HEK293 (cell line): ENCODE data around the gene P4HA1.

ENCODE experiments used
- CTCF ChIA-PET: fragments of 350-600 bp; formaldehyde crosslinking; extraction: SDS; loops from one replicate; lab custom pipeline; 2021; ENCODE audit warnings: antibody characterized with exemption; lab: Yijun Ruan, JAX
- POLR2A ChIA-PET: fragments of 300-600 bp; formaldehyde crosslinking; extraction: SDS; loops from one replicate; lab custom pipeline; 2020; ENCODE audit warnings: antibody characterized with exemption, inconsistent platforms; lab: Yijun Ruan, JAX
- H3K27ac ChIP-seq: fragments of 200-500 bp; sonication (Bioruptor generic); 2 replicates; pipeline ENCODE4 v1.5.1; 2014; ENCODE audit warnings: low read depth, low read length, control low read depth, inconsistent platforms; ENCODE audit errors: extremely low read depth
- H3K36me3 ChIP-seq, 2 experiments: fragments of 200-500 bp in 1 of 2; sonication (Bioruptor generic) in 1 of 2; 1 replicate in 1 of 2; 2 replicates in 1 of 2; pipeline ENCODE4 v1.5.1; 2014 to 2017; ENCODE audit warnings: inconsistent platforms in 2 of 2, low read length in 2 of 2; ENCODE audit not compliant: control insufficient read depth in 2 of 2, insufficient read depth in 1 of 2
- H3K4me1 ChIP-seq: fragments of 200-500 bp; sonication (Bioruptor generic); 2 replicates; pipeline ENCODE4 v1.5.1; 2014; ENCODE audit warnings: mild to moderate bottlenecking, low read length, inconsistent platforms; ENCODE audit not compliant: control insufficient read depth, insufficient read depth
- H3K4me3 ChIP-seq: 2 replicates; pipeline ENCODE4 v1.5.1; 2011; ENCODE audit warnings: low read depth, mild to moderate bottlenecking, control low read depth, low read length, moderate library complexity
- H3K9me3 ChIP-seq: fragments of 200-500 bp; sonication (Bioruptor generic); 2 replicates; pipeline ENCODE4 v1.5.1; 2014; ENCODE audit warnings: low read depth, low read length, inconsistent platforms; ENCODE audit not compliant: control insufficient read depth, insufficient read depth
- GFI1B ChIP-seq: fragments of 450-650 bp; formaldehyde crosslinking; IDR thresholded peaks from 2 replicates; pipeline ENCODE4 v1.5.1; 2016; ENCODE audit warnings: missing biosample characterization, missing genetic modification characterization
- HOXA7 ChIP-seq: sonication (generic); formaldehyde crosslinking; IDR thresholded peaks from 2 replicates; pipeline ENCODE4 v1.8.1; 2022; ENCODE audit warnings: missing genetic modification reagents, borderline replicate concordance
- OSR2 ChIP-seq: fragments of 450-650 bp; formaldehyde crosslinking; IDR thresholded peaks from 2 replicates; pipeline ENCODE4 v1.5.1; 2016; ENCODE audit warnings: missing biosample characterization, missing genetic modification characterization
- SALL2 ChIP-seq: fragments of 450-650 bp; formaldehyde crosslinking; IDR thresholded peaks from 2 replicates; pipeline ENCODE4 v1.5.0; 2017; ENCODE audit warnings: missing biosample characterization, mild to moderate bottlenecking, missing genetic modification characterization, borderline replicate concordance
- TCF7L2 ChIP-seq: IDR thresholded peaks from 2 replicates; pipeline ENCODE4 v1.6.1; 2011; ENCODE audit warnings: low read depth, mild to moderate bottlenecking, inconsistent platforms, low read length, moderate library complexity, borderline replicate concordance
- YY2 ChIP-seq: fragments of 450-650 bp; formaldehyde crosslinking; IDR thresholded peaks from 2 replicates; pipeline ENCODE4 v1.5.1; 2016; ENCODE audit warnings: missing biosample characterization, missing genetic modification characterization
- ZBTB20 ChIP-seq: fragments of 450-650 bp; formaldehyde crosslinking; IDR thresholded peaks from 2 replicates; pipeline ENCODE4 v1.5.1; 2016; ENCODE audit warnings: missing biosample characterization, missing genetic modification characterization
- ZBTB49 ChIP-seq: fragments of 450-650 bp; formaldehyde crosslinking; IDR thresholded peaks from 2 replicates; pipeline ENCODE4 v1.5.1; 2016; ENCODE audit warnings: missing biosample characterization, missing genetic modification characterization, low read depth
- ZBTB8A ChIP-seq: fragments of 450-650 bp; formaldehyde crosslinking; IDR thresholded peaks from 2 replicates; pipeline ENCODE4 v1.5.1; 2016; ENCODE audit warnings: missing biosample characterization, missing genetic modification characterization
- ZNF146 ChIP-seq: fragments of 450-650 bp; formaldehyde crosslinking; IDR thresholded peaks from 2 replicates; pipeline ENCODE4 v1.5.1; 2016; ENCODE audit warnings: missing biosample characterization, missing genetic modification characterization
- ZNF221 ChIP-seq: fragments of 450-650 bp; formaldehyde crosslinking; IDR thresholded peaks from 2 replicates; pipeline ENCODE4 v1.5.1; 2017; ENCODE audit warnings: missing biosample characterization, missing genetic modification characterization, borderline replicate concordance
- ZNF362 ChIP-seq: fragments of 450-650 bp; formaldehyde crosslinking; IDR thresholded peaks from 2 replicates; pipeline ENCODE4 v1.5.1; 2016; ENCODE audit warnings: missing biosample characterization, missing genetic modification characterization
- ZNF549 ChIP-seq: fragments of 450-650 bp; IDR thresholded peaks from 2 replicates; pipeline ENCODE4 v1.5.1; 2018; ENCODE audit warnings: missing biosample characterization, missing genetic modification characterization, mild to moderate bottlenecking, inconsistent platforms, moderate library complexity
- ZNF560 ChIP-seq: fragments of 450-650 bp; formaldehyde crosslinking; IDR thresholded peaks from 2 replicates; pipeline ENCODE4 v1.5.1; 2017; ENCODE audit warnings: missing biosample characterization, missing genetic modification characterization, borderline replicate concordance
- ZNF561 ChIP-seq: fragments of 450-650 bp; IDR thresholded peaks from 2 replicates; pipeline ENCODE4 v1.5.1; 2018; ENCODE audit warnings: missing biosample characterization, missing genetic modification characterization, borderline replicate concordance
- ZNF701 ChIP-seq: fragments of 450-650 bp; formaldehyde crosslinking; IDR thresholded peaks from 2 replicates; pipeline ENCODE4 v1.5.1; 2016; ENCODE audit warnings: missing biosample characterization, missing genetic modification characterization
- TF ChIP-seq, protein P1 (sequence below): fragments of 450-650 bp; formaldehyde crosslinking; IDR thresholded peaks from 2 replicates; pipeline ENCODE4 v1.5.1; 2016; ENCODE audit warnings: missing biosample characterization, missing genetic modification characterization
- TF ChIP-seq, protein P2 (sequence below): fragments of 450-650 bp; formaldehyde crosslinking; IDR thresholded peaks from 2 replicates; pipeline ENCODE4 v1.5.1; 2016; ENCODE audit warnings: missing biosample characterization, missing genetic modification characterization

The P4HA1 gene

DNA sequence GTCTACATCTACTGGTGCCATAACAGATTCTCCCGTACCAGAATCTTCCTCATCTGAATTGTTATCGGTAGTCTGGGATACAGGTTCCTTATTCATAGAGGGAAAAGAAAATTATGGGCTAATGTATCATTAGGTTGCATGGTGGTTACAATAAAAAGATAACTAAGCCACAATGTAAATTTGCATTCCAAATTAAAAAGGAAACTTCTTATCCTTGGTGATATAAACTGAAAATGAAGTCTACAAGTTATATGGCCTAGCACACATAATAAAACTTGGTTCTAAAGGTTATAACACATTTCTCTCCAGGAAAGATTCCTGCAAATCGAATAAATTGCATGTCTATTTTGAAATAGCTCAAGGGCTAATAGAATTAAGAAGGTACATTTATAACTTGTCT is 38.1 kb upstream of the P4HA1 start (continued):
- no peak for TF ChIP-seq YY2 (tag by site-specific recombination)
- TF ChIP-seq, protein P1, sequence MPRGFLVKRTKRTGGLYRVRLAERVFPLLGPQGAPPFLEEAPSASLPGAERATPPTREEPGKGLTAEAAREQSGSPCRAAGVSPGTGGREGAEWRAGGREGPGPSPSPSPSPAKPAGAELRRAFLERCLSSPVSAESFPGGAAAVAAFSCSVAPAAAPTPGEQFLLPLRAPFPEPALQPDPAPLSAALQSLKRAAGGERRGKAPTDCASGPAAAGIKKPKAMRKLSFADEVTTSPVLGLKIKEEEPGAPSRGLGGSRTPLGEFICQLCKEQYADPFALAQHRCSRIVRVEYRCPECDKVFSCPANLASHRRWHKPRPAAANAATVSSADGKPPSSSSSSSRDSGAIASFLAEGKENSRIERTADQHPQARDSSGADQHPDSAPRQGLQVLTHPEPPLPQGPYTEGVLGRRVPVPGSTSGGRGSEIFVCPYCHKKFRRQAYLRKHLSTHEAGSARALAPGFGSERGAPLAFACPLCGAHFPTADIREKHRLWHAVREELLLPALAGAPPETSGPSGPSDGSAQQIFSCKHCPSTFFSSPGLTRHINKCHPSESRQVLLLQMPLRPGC: no peak
- no peak for TF ChIP-seq ZBTB20 (tag by site-specific recombination)
- TF ChIP-seq ZBTB8A (tag by site-specific recombination): no peak
- no peak for TF ChIP-seq ZNF362 (tag by site-specific recombination)

- Histone ChIP-seq H3K36me3 (peaks cover 42 to 78% of the 10 kb centered on the region in 2 experiments), H3K9me3 (no peaks in the 10 kb centered on the region), H3K4me1 (0 out of 2 replicates have a peak, but pooled peaks cover 3% of the 10 kb centered on the region), H3K4me3 (no peak overlapping the region), H3K27ac (no peak overlapping the region)
- CTCF ChIA-PET: no interaction called here
- TF ChIP-seq ZNF146 (tag by site-specific recombination) (no peak), ZNF561 (tag by site-specific recombination) (no peak), GFI1B (no peak), SALL2 (tag by site-specific recombination) (no peak), OSR2 (tag by site-specific recombination) (no peak), TCF7L2 (no peak), ZBTB49 (tag by site-specific recombination) (no peak), ZNF701 (tag by site-specific recombination) (no peak), ZNF221 (no peak), ZNF549 (tag by site-specific recombination) (no peak), HOXA7 (no peak), ZNF560 (tag by site-specific recombination) (no peak)
- TF ChIP-seq, protein P2, sequence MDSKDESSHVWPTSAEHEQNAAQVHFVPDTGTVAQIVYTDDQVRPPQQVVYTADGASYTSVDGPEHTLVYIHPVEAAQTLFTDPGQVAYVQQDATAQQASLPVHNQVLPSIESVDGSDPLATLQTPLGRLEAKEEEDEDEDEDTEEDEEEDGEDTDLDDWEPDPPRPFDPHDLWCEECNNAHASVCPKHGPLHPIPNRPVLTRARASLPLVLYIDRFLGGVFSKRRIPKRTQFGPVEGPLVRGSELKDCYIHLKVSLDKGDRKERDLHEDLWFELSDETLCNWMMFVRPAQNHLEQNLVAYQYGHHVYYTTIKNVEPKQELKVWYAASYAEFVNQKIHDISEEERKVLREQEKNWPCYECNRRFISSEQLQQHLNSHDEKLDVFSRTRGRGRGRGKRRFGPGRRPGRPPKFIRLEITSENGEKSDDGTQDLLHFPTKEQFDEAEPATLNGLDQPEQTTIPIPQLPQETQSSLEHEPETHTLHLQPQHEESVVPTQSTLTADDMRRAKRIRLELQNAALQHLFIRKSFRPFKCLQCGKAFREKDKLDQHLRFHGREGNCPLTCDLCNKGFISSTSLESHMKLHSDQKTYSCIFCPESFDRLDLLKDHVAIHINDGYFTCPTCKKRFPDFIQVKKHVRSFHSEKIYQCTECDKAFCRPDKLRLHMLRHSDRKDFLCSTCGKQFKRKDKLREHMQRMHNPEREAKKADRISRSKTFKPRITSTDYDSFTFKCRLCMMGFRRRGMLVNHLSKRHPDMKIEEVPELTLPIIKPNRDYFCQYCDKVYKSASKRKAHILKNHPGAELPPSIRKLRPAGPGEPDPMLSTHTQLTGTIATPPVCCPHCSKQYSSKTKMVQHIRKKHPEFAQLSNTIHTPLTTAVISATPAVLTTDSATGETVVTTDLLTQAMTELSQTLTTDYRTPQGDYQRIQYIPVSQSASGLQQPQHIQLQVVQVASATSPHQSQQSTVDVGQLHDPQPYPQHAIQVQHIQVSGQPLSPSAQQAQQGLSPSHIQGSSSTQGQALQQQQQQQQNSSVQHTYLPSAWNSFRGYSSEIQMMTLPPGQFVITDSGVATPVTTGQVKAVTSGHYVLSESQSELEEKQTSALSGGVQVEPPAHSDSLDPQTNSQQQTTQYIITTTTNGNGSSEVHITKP (tag by site-specific recombination): no peak
- POLR2A ChIA-PET: no interaction called here
Measured at GRCh38 chr10:73131913-73132686, 35.4 kb upstream of the P4HA1 start.
